H1 (cell line): Measurements from ENCODE around the gene FPR2. TPM values are rescaled to one million over a fixed set of nuclear protein-coding genes. Genes with fewer than 3 reads are reported as not detected.

ENCODE experiments used
- CHD2 ChIP-seq: IDR thresholded peaks from 2 replicates; pipeline ENCODE4 v1.6.1; 2012; ENCODE audit warnings: low read length, improper control_type of control experiment
- CHD7 ChIP-seq: fragments of 300-600 bp; sonication (generic); IDR thresholded peaks from 2 replicates; pipeline ENCODE4 v1.7.1; 2012; ENCODE audit warnings: low read length, moderate library complexity, mild to moderate bottlenecking, inconsistent platforms; ENCODE audit not compliant: insufficient replicate concordance
- CTCF ChIP-seq, 3 experiments: IDR thresholded peaks; 1 replicate in 2 of 3; 2 replicates in 1 of 3; pipeline versions ENCODE4 v1.5.1 to v1.6.1; 2011; ENCODE audit warnings: low read length in 3 of 3, mild to moderate bottlenecking in 3 of 3, inconsistent platforms in 2 of 3, low read depth in 1 of 3, moderate library complexity in 1 of 3; ENCODE audit not compliant: insufficient read depth in 1 of 3; ENCODE audit errors: control extremely low read depth in 1 of 3
- HDAC6 ChIP-seq: IDR thresholded peaks from one replicate; pipeline ENCODE4 v1.7.1; 2012; ENCODE audit warnings: low read depth, mild to moderate bottlenecking, inconsistent platforms, low read length, moderate library complexity
- KDM4A ChIP-seq: IDR thresholded peaks from one replicate; pipeline ENCODE4 v1.7.1; 2012; ENCODE audit warnings: low read depth, mild to moderate bottlenecking, moderate library complexity, low read length, inconsistent platforms; ENCODE audit not compliant: severe bottlenecking
- POU5F1 ChIP-seq: IDR thresholded peaks from 2 replicates; pipeline ENCODE4 v1.6.1; 2011; ENCODE audit warnings: low read depth, mild to moderate bottlenecking, low read length, moderate library complexity
- SIX5 ChIP-seq: IDR thresholded peaks from 2 replicates; pipeline ENCODE4 v1.6.1; 2011; ENCODE audit warnings: mild to moderate bottlenecking, low read depth, low read length
- polyA plus RNA-seq, 7 experiments: library from polyadenylated mRNA; depleted of rRNA in 3 of 7; stranded (reverse) in 5 of 7; unstranded in 2 of 7; fragments of >200 nt in 5 of 7; fragments of 200-250 nt in 2 of 7; gene quantifications; 1 replicate in 5 of 7; 2 replicates in 1 of 7; 4 replicates in 1 of 7; pipeline versions ENCODE4 v1.2.1 to v1.2.3, GENCODE V29; 2011 to 2013; ENCODE audit warnings: missing spikeins in 2 of 7, mixed read lengths in 2 of 7
- total RNA-seq: library from RNA; stranded (reverse); fragmentation: NEBNext Ultra II Directional; extraction: Animal tissue kit (Norgen Biotek cat#: 25700); gene quantifications from 2 replicates; pipeline ENCODE4 v1.2.1, GENCODE V29; 2021
- TF ChIP-seq, protein P1 (sequence below): IDR thresholded peaks from 2 replicates; pipeline ENCODE4 v1.6.1; 2011; ENCODE audit warnings: low read depth, mild to moderate bottlenecking, low read length; ENCODE audit not compliant: insufficient read depth

Gene FPR2
- total and polyA plus RNA-seq, 2 of the 8 experiments (the other 6 are each of a cell fraction or from before 2014, with no cell fraction given), result 0.17 TPM; not detected in 1

DNA sequence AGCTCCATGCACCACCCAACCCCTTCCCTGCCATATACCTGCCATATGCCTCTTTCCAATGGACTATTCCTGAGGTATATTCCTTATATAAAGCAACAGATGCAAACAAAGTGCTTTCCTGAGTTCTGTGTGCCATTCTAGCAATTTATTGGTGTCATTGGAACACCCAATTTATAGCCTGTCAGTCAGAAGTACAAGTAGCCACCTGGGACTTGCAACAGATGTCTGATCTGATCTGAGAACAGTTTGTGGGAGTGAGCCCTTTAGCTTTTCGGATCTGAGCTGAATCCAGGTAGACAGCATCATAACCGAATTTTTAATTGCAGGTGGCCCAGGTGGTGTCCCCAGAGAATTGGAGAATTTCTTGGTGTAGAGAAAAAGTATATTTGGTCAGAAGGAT is 33.0 kb downstream of the FPR2 start (continued):
- TF ChIP-seq CHD7 (no peak), CHD2 (no peak), SIX5 (no peak), CTCF (IDR thresholded peaks at IDR 0.05; ENCODE audit: control extremely low read depth in 1 of 3, insufficient read depth in 1 of 3, low read depth in 1 of 3, low read length in 3 of 3) (no peak), POU5F1 (no peak), KDM4A (no peak), HDAC6 (no peak)
- TF ChIP-seq, protein P1, sequence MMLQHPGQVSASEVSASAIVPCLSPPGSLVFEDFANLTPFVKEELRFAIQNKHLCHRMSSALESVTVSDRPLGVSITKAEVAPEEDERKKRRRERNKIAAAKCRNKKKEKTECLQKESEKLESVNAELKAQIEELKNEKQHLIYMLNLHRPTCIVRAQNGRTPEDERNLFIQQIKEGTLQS, result no peak
